Neuronal stem cell (in vitro differentiated cells): ENCODE results near the gene NOL4L.

Source experiments
- DNase-seq: peaks from one replicate; pipeline ENCODE4 v3.0.0-alpha.2; 2013; ENCODE audit warnings: low spot score
- H2AFZ ChIP-seq: one replicate; pipeline ENCODE4 v1.6.1; 2013; ENCODE audit warnings: mild to moderate bottlenecking, low read length, inconsistent platforms
- H2AK5ac ChIP-seq: 2 replicates; pipeline ENCODE4 v1.6.1; 2013; ENCODE audit warnings: low read depth, mild to moderate bottlenecking, inconsistent platforms, low read length, moderate library complexity, mixed read lengths
- H2BK120ac ChIP-seq: 2 replicates; pipeline ENCODE4 v1.6.1; 2013; ENCODE audit warnings: low read depth, mild to moderate bottlenecking, inconsistent platforms, low read length, moderate library complexity, mixed read lengths
- H2BK12ac ChIP-seq: one replicate; pipeline ENCODE4 v1.6.1; 2013; ENCODE audit warnings: low read length, inconsistent platforms
- H2BK15ac ChIP-seq: 2 replicates; pipeline ENCODE4 v1.6.1; 2013; ENCODE audit warnings: mild to moderate bottlenecking, low read length, inconsistent platforms, mixed read lengths
- H2BK5ac ChIP-seq: one replicate; pipeline ENCODE4 v1.6.1; 2013; ENCODE audit warnings: inconsistent platforms, mild to moderate bottlenecking, low read length, moderate library complexity
- H3K14ac ChIP-seq: one replicate; pipeline ENCODE4 v1.6.1; 2013; ENCODE audit warnings: low read length, inconsistent platforms
- H3K18ac ChIP-seq: 2 replicates; pipeline ENCODE4 v1.6.1; 2013; ENCODE audit warnings: low read length, inconsistent platforms
- H3K23ac ChIP-seq: 2 replicates; pipeline ENCODE4 v1.6.1; 2013; ENCODE audit warnings: low read depth, mild to moderate bottlenecking, mixed read lengths, low read length, inconsistent platforms; ENCODE audit not compliant: poor library complexity
- H3K27ac ChIP-seq: replicated peaks from 3 replicates; pipeline ENCODE4 v1.5.1; 2013; ENCODE audit warnings: low read length, inconsistent platforms
- H3K27me3 ChIP-seq, 3 experiments: 2 replicates each; pipeline ENCODE4 v1.6.1; 2013; ENCODE audit warnings: low read length in 3 of 3, mild to moderate bottlenecking in 2 of 3, inconsistent platforms in 1 of 3, low read depth in 1 of 3, mixed read lengths in 1 of 3, moderate library complexity in 1 of 3; ENCODE audit not compliant: control insufficient read depth in 3 of 3, insufficient read depth in 3 of 3
- H3K36me3 ChIP-seq, 2 donors: replicated peaks in 1 of 2; 2 replicates each; pipeline ENCODE4 v1.6.1; 2013; ENCODE audit warnings: low read length in 2 of 2; ENCODE audit not compliant: control insufficient read depth in 2 of 2, insufficient read depth in 2 of 2
- H3K4ac ChIP-seq: 2 replicates; pipeline ENCODE4 v1.6.1; 2013; ENCODE audit warnings: inconsistent platforms, mild to moderate bottlenecking, low read length, moderate library complexity
- H3K4me1 ChIP-seq, 2 donors: 1 replicate in 1 of 2; 2 replicates in 1 of 2; pipeline ENCODE4 v1.6.1; 2013; ENCODE audit warnings: low read length in 2 of 2, low read depth in 1 of 2; ENCODE audit not compliant: control insufficient read depth in 2 of 2, insufficient read depth in 1 of 2
- H3K4me2 ChIP-seq: one replicate; pipeline ENCODE4 v1.6.1; 2013; ENCODE audit warnings: mild to moderate bottlenecking, low read length, inconsistent platforms; ENCODE audit not compliant: insufficient read depth, poor library complexity, severe bottlenecking
- H3K4me3 ChIP-seq, 2 donors: 2 replicates each; pipeline ENCODE4 v1.5.1; 2013; ENCODE audit warnings: low read length in 2 of 2, mild to moderate bottlenecking in 2 of 2, inconsistent platforms in 1 of 2, moderate library complexity in 1 of 2
- H3K79me1 ChIP-seq: one replicate; pipeline ENCODE4 v1.6.1; 2013; ENCODE audit warnings: low read depth, mild to moderate bottlenecking, inconsistent platforms, low read length, moderate library complexity
- H3K9ac ChIP-seq: one replicate; pipeline ENCODE4 v1.6.1; 2013; ENCODE audit warnings: mild to moderate bottlenecking, low read depth, low read length, inconsistent platforms; ENCODE audit not compliant: poor library complexity
- H3K9me3 ChIP-seq, 2 donors: replicated peaks in 1 of 2; 2 replicates each; pipeline versions ENCODE3 to v1.6.1; 2013; ENCODE audit warnings: low read length in 2 of 2, mild to moderate bottlenecking in 2 of 2, inconsistent platforms in 1 of 2, low read depth in 1 of 2, mixed read lengths in 1 of 2, moderate library complexity in 1 of 2; ENCODE audit not compliant: control insufficient read depth in 2 of 2, insufficient read depth in 1 of 2
- H4K8ac ChIP-seq: one replicate; pipeline ENCODE4 v1.6.1; 2013; ENCODE audit warnings: low read depth, mild to moderate bottlenecking, inconsistent platforms, low read length, moderate library complexity
- H4K91ac ChIP-seq: one replicate; pipeline ENCODE4 v1.6.1; 2013; ENCODE audit warnings: low read length, low read depth, mild to moderate bottlenecking, inconsistent platforms; ENCODE audit not compliant: poor library complexity
- whole genome bisulfite sequencing, 2 donors: extraction: QIAGEN DNeasy Blood & Tissue Kit; methylation state at CpG; one replicate each; pipeline ENCODE4 v1.1.7; 2013; ENCODE audit warnings: missing lambda C conversion rate in 2 of 2, mixed read lengths in 1 of 2; ENCODE audit not compliant: insufficient read length in 2 of 2, insufficient replicate concordance in 1 of 2; ENCODE audit errors: extremely low coverage in 2 of 2; 5-methylcytosine and 5-hydroxymethylcytosine counted together

NOL4L gene

GRCh38 chr20:32483351-32484224 is 101.5 kb downstream of the NOL4L start:
- WGBS, 2 donors, result no CpG with 5 or more reads among the region's 79 CpGs
- Histone ChIP-seq H3K9me3 (no peaks in the 10 kb centered on the region), H3K4me3 (peak overlapping the region; percentile 57 to 89), H3K27me3 (peaks cover 0 to 2% (median 0%) of the 10 kb centered on the region in 3 experiments), H2BK15ac (peak overlapping the region; percentile 98), H2BK5ac (peak overlapping the region; percentile 89), H3K14ac (peak overlapping the region; percentile 67), H4K8ac (no peak overlapping the region), H3K79me1 (peaks cover 17% of the 10 kb centered on the region), H3K23ac (no peak overlapping the region), H2BK12ac (no peak overlapping the region), H3K9ac (peak overlapping the region; percentile 85), H3K27ac (peak overlapping the region; percentile 92), H2AFZ (peak overlapping the region; percentile 93), H2BK120ac (peak overlapping the region; percentile 51), H3K4me1 (peaks cover 23 to 32% of the 10 kb centered on the region in 2 donors), H3K4me2 (peak overlapping the region; percentile 90), H3K36me3 (peaks cover 0 to 4% of the 10 kb centered on the region in 2 donors), H3K18ac (peak overlapping the region; percentile 98), H3K4ac (no peak overlapping the region), H4K91ac (no peak overlapping the region), H2AK5ac (peak overlapping the region; percentile 91)
- peak; percentile 74 for DNase-seq

- DNase-seq, result peak; percentile 61
- H4K91ac ChIP-seq, result no peak overlapping the region
- peak overlapping the region; percentile 57 to 92 for H3K4me3 ChIP-seq
- peaks cover 23 to 32% of the 10 kb centered on the region in 2 donors for H3K4me1 ChIP-seq
- H2BK5ac ChIP-seq, result peak overlapping the region; percentile 94
- WGBS, 2 donors, result no CpG with 5 or more reads among the region's 82 CpGs
- H4K8ac ChIP-seq, result no peak overlapping the region
- peak overlapping the region; percentile 52 for H3K23ac ChIP-seq
- no peak overlapping the region for H3K4ac ChIP-seq
- H3K36me3 ChIP-seq, result peaks cover 0 to 4% of the 10 kb centered on the region in 2 donors
- peak overlapping the region; percentile 75 for H2BK120ac ChIP-seq
- H3K18ac ChIP-seq, result peak overlapping the region; percentile 99
- peak overlapping the region; percentile 84 for H3K4me2 ChIP-seq
- no peak overlapping the region for H3K14ac ChIP-seq
- H3K27me3 ChIP-seq, result no peaks in the 10 kb centered on the region
- H2AK5ac ChIP-seq, result peak overlapping the region; percentile 97
- H3K9ac ChIP-seq, result peak overlapping the region; percentile 96
- H3K9me3 ChIP-seq, result no peaks in the 10 kb centered on the region
- peaks cover 22% of the 10 kb centered on the region for H3K79me1 ChIP-seq
- no peak overlapping the region for H2BK12ac ChIP-seq
- peak overlapping the region; percentile 81 for H2AFZ ChIP-seq
- H2BK15ac ChIP-seq, result peak overlapping the region; percentile 77
- peak overlapping the region; percentile 92 for H3K27ac ChIP-seq
Observed at GRCh38 chr20:32482442-32483261, 102.5 kb downstream of the NOL4L start.

GRCh38 chr20:32482143-32482441 is 103.0 kb downstream of the NOL4L start:
- peak overlapping the region; percentile 84 for H3K4me2 ChIP-seq
- H2AK5ac ChIP-seq, result no peak overlapping the region
- peak overlapping the region; percentile 52 for H3K23ac ChIP-seq
- H3K27ac ChIP-seq, result peak overlapping the region; percentile 92
- no peak overlapping the region for H2BK15ac ChIP-seq
- H3K14ac ChIP-seq, result no peak overlapping the region
- peak overlapping the region; percentile 57 to 92 for H3K4me3 ChIP-seq
- peak overlapping the region; percentile 99 for H3K18ac ChIP-seq
- no peaks in the 10 kb centered on the region for H3K9me3 ChIP-seq
- peaks cover 24 to 35% of the 10 kb centered on the region in 2 donors for H3K4me1 ChIP-seq
- no peak overlapping the region for H2BK120ac ChIP-seq
- no peak overlapping the region for H4K8ac ChIP-seq
- peak overlapping the region; percentile 94 for H2BK5ac ChIP-seq
- no peak overlapping the region for H2BK12ac ChIP-seq
- no peaks in the 10 kb centered on the region for H3K27me3 ChIP-seq
- no CpG with 5 or more reads among the region's 9 CpGs for WGBS, 2 donors
- DNase-seq, result no peak
- H3K79me1 ChIP-seq, result peaks cover 26% of the 10 kb centered on the region
- no peak overlapping the region for H3K4ac ChIP-seq
- H3K36me3 ChIP-seq, result peaks cover 0 to 4% of the 10 kb centered on the region in 2 donors
- H2AFZ ChIP-seq, result peak overlapping the region; percentile 81
- H3K9ac ChIP-seq, result no peak overlapping the region
- H4K91ac ChIP-seq, result no peak overlapping the region
